Heart left ventricle (tissue), 16 donors: ENCODE results near the gene TFDP1. TPM values are rescaled to one million over a fixed set of nuclear protein-coding genes. Genes with fewer than 3 reads are reported as not detected.
A peak's percentile ranks its signal among the peaks of the same experiment; 100 is the strongest.
"Not testable (repeated sequence)": the region's sequence is repeated elsewhere in the genome, so short reads cannot be mapped to it uniquely, and the experiment has no call there.

Source experiments
- ATAC-seq, 4 donors: fragments of 200-7000 bp; cut with Tn5 transposase; one replicate each; pipeline ENCODE4 v1.9.1; 2020 to 2022; ENCODE audit warnings: moderate library complexity in 4 of 4, mild to moderate bottlenecking in 3 of 4, moderate number of reproducible peaks in 1 of 4
- DNase-seq, 5 donors: peaks; one replicate each; pipeline ENCODE4 v3.0.0-alpha.2; 2020
- H3K27ac ChIP-seq, 12 donors: fragments of 200-600 bp; sonication (generic) in 4 of 12; one replicate each; pipeline versions ENCODE4 v1.5.0 to v1.8.0; 2016 to 2022; ENCODE audit warnings: mild to moderate bottlenecking in 2 of 12
- H3K27me3 ChIP-seq, 9 donors: fragments of 200-600 bp; sonication (generic) in 2 of 9; one replicate each; pipeline versions ENCODE4 v1.5.1 to v1.8.0; 2016 to 2022; ENCODE audit warnings: mild to moderate bottlenecking in 3 of 9
- H3K36me3 ChIP-seq, 9 donors: fragments of 200-600 bp; sonication (generic) in 2 of 9; one replicate each; pipeline versions ENCODE4 v1.5.0 to v1.8.0; 2018 to 2022; ENCODE audit warnings: mild to moderate bottlenecking in 2 of 9
- H3K4me1 ChIP-seq, 12 donors: fragments of 200-600 bp; sonication (generic) in 4 of 12; one replicate each; pipeline versions ENCODE4 v1.5.0 to v1.8.0; 2016 to 2022; ENCODE audit warnings: mild to moderate bottlenecking in 3 of 12
- H3K4me3 ChIP-seq, 12 donors: fragments of 200-600 bp; sonication (generic) in 4 of 12; one replicate each; pipeline versions ENCODE4 v1.5.0 to v1.8.0; 2017 to 2022; ENCODE audit warnings: mild to moderate bottlenecking in 9 of 12, moderate library complexity in 4 of 12
- H3K9me3 ChIP-seq, 12 donors: fragments of 200-600 bp; sonication (generic) in 4 of 12; one replicate each; pipeline versions ENCODE4 v1.5.0 to v1.8.0; 2016 to 2022; ENCODE audit warnings: mild to moderate bottlenecking in 1 of 12
- CTCF ChIP-seq, 12 donors: fragments of 200-600 bp; sonication (generic) in 4 of 12; IDR thresholded peaks; one replicate each; pipeline versions ENCODE4 v1.5.0 to v1.8.0; 2018 to 2022; ENCODE audit warnings: antibody characterized with exemption in 12 of 12, mild to moderate bottlenecking in 5 of 12
- POLR2A ChIP-seq, 2 donors: fragments of 450-650 bp; IDR thresholded peaks; one replicate each; pipeline ENCODE4 v1.6.1; 2017; ENCODE audit warnings: antibody characterized with exemption in 2 of 2, mild to moderate bottlenecking in 2 of 2, moderate library complexity in 2 of 2
- WGBS, 4 donors: extraction: QIAGEN DNeasy Blood & Tissue Kit in 2 of 4; methylation state at CpG; one replicate each; pipeline versions ENCODE4 v1.1.5 to v1.1.7; 2013 to 2018; 5-methylcytosine and 5-hydroxymethylcytosine counted together
- intact Hi-C, 10 donors: fragments of 100-400 bp; cut with DNase I; formaldehyde crosslinking; loops; one replicate each; pipeline versions ENCODE4 v1.11.1 to v1.14.2; 2022
- polyA plus RNA-seq, 2 donors: library from polyadenylated mRNA; stranded (reverse); fragments of 200-250 nt; gene quantifications; one replicate each; pipeline ENCODE4 v1.2.3, GENCODE V29; 2013
- total RNA-seq, 9 donors: library from RNA; depleted of rRNA in 2 of 9; stranded (reverse); fragments of >200 nt in 2 of 9; fragmentation: NEBNext Ultra II Directional in 3 of 9; extraction: Animal tissue kit (Norgen Biotek cat#: 25700) in 3 of 9; gene quantifications; one replicate each; pipeline versions ENCODE4 v1.1.0 to v1.2.4, GENCODE V29; 2016 to 2023
- donor health status: ischemic (EF 13 %, LVEDD 7.1; RV severe dilation, severe dysfunction).
- donor health status: healthy with polysubstance abuse.
- donor health status: DM: no; HTN: yes; CAD: no.
- donor health status: DM: no; HTN: no; CAD: no.
- donor health status: ischemic (EF 25% LVEDD 6.9; RV normal size, moderate dysfunction).
- donor health status: ischemic (EF 25% LVEDD 5.7; RV mildly dilated, moderate dysfunction).
- donor health status: healthy.
- donor health status: DM: yes; HTN: yes; CAD: no.
- donor health status: ischemic (EF 35%, LVEDD 5.7; RV mildly dilated, moderate dysfunction).
- donor health status: nonischemic (EF 11% LVEDD 7.7; RV severe dilation, severe dysfunction).
- donor health status: DM: yes; HTN: yes; CAD: no.
- donor health status: PGD.
- donor health status: ischemic (EF 29% LVEDD 5.4; RV normal size, mild dysfunction).
- donor health status: nonischemic (EF 23%, LVEDD 6.1; RV moderate dilation, normal function).

The TFDP1 gene
- total and polyA plus RNA-seq, 11 donors, result 19.7 to 50.3 (median 44.3) TPM

DNA sequence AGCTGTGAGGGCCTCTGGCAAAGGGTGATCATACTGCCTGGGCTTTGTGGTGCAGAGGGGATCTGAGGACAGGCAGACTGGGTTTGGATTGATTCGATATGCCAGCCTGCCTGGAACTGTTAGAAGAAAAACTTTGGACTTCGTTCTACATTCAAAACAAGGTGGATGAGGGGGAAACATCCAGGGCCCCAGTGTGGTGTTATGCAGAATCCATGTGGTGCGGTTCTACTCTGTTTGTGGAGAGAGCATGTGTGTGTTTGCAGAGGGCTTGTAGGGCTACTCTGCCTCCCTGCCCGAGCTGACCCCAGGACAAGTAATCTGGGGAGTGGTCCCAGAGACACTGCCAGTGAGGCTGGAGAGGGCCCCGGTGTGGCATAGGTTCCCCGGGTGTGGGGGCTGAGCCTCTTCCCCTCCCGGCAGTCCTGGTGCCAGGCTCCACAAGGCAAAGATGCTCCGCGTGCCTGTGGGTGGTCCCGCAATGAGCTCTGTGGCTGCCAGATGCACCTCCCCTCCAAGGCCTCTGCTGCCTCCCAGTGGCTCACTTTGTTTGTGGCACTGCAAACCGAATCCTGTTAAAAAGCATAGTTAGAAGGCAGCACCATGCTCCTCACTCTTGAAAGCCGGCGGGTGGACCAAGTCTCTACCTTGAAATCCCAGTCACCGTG, 22.3 kb upstream of the TFDP1 start:
- no peaks in the 10 kb centered on the region for H3K9me3 ChIP-seq
- H3K27me3 ChIP-seq, result no peaks in the 10 kb centered on the region
- WGBS, 4 donors, result 22 to 25% (median 24%) methylated on average over 12 to 14 of the region's 14 CpGs
- intact Hi-C loops, result loop anchor here in 9 of 10 donors (1.0 to 5.0 kb wide), 5 partner anchors 101 to 290 kb away; no protein-coding TSS in a partner anchor
- no peak overlapping the region for H3K27ac ChIP-seq
- DNase-seq, result peak in 4 of 5 donors; percentile 54 to 77 (median 68)
- H3K4me3 ChIP-seq, result no peak overlapping the region
- peaks cover 0 to 6% (median 0%) of the 10 kb centered on the region in 12 donors for H3K4me1 ChIP-seq
- no peak for TF ChIP-seq POLR2A (IDR thresholded peaks at IDR 0.05)
- TF ChIP-seq CTCF (IDR thresholded peaks at IDR 0.05), result peak; percentile 56 to 85 (median 76)
- no peaks in the 10 kb centered on the region for H3K36me3 ChIP-seq
- ATAC-seq, result peak; percentile 38 to 87 (median 76)

GRCh38 chr13:113562844-113563243, 21.7 kb upstream of the TFDP1 start:
- Histone ChIP-seq H3K27me3 (no peaks in the 10 kb centered on the region), H3K9me3 (no peaks in the 10 kb centered on the region), H3K4me3 (no peak overlapping the region), H3K4me1 (peaks cover 0 to 6% (median 0%) of the 10 kb centered on the region in 12 donors), H3K27ac (no peak overlapping the region), H3K36me3 (no peaks in the 10 kb centered on the region)
- ATAC-seq, result no peak
- WGBS, 4 donors, result 64 to 72% (median 67%) methylated on average over 7 of the region's 7 CpGs
- no peak for DNase-seq
- intact Hi-C loops, result loop anchor here in 9 of 10 donors (1.0 to 5.0 kb wide), 5 partner anchors 102 to 291 kb away; no protein-coding TSS in a partner anchor
- TF ChIP-seq POLR2A (IDR thresholded peaks at IDR 0.05), result no peak
- TF ChIP-seq CTCF (IDR thresholded peaks at IDR 0.05), result no peak

- H3K4me3 ChIP-seq, DNase-seq, H3K9me3 ChIP-seq, H3K36me3 ChIP-seq, ATAC-seq, H3K27me3 ChIP-seq, H3K27ac ChIP-seq, H3K4me1 ChIP-seq: not testable (repeated sequence)
- intact Hi-C loops, result loop anchor here in 9 of 10 donors (2.0 to 5.0 kb wide), 4 partner anchors 103 to 291 kb away; no protein-coding TSS in a partner anchor
- WGBS, 4 donors, result 85 to 90% (median 88%) methylated on average over 3 to 4 of the region's 4 CpGs
Observed at GRCh38 chr13:113563511-113563910, 21.0 kb upstream of the TFDP1 start.

- DNase-seq, result no peak
- H3K4me1 ChIP-seq, result peaks cover 0 to 6% (median 0%) of the 10 kb centered on the region in 12 donors
- H3K27me3 ChIP-seq, result peaks cover 0 to 4% (median 0%) of the 10 kb centered on the region in 9 donors
- H3K36me3 ChIP-seq, result no peaks in the 10 kb centered on the region
- no peak overlapping the region for H3K4me3 ChIP-seq
- WGBS, 4 donors, result 77 to 85% (median 82%) methylated on average over 17 of the region's 17 CpGs
- no peak overlapping the region for H3K27ac ChIP-seq
- intact Hi-C loops, result loop anchor here in 5 of 10 donors (5.0 kb wide), 2 partner anchors 107 to 292 kb away; no protein-coding TSS in a partner anchor
- no peaks in the 10 kb centered on the region for H3K9me3 ChIP-seq
- TF ChIP-seq CTCF (IDR thresholded peaks at IDR 0.05), result no peak
- no peak for TF ChIP-seq POLR2A (IDR thresholded peaks at IDR 0.05)
- ATAC-seq, result no peak
Observed at GRCh38 chr13:113564331-113565023, 20.1 kb upstream of the TFDP1 start.
